ENCODE data around the gene KCNB1. TPM values are rescaled to one million over a fixed set of nuclear protein-coding genes. Genes with fewer than 3 reads are reported as not detected.

Gene KCNB1
- total and polyA plus RNA-seq, 2 of the 4 experiments (the other 2 are of a cell fraction), result 0.05 TPM; not detected in 1

GRCh38 chr20:49345524-49345923 is 136.9 kb downstream of the KCNB1 start:
- peaks cover 12% of the 10 kb centered on the region for H3K27me3 ChIP-seq (ENCODE audit: control insufficient read depth, insufficient read depth, low read length)
- no peak overlapping the region for H4K5ac ChIP-seq (ENCODE audit: low read depth, low read length)
- peaks cover 7% of the 10 kb centered on the region; the same call in 1 of the 2 replicates for H3K9me1 ChIP-seq (ENCODE audit: insufficient read depth, low read length)
- peaks cover 7% of the 10 kb centered on the region; the same call in 1 of the 2 replicates for H3K4me1 ChIP-seq (ENCODE audit: control insufficient read depth, insufficient read depth, low read length)
- POLR2A ChIA-PET (ENCODE audit: unreplicated experiment), result no interaction called here
- H3K9me3 ChIP-seq (ENCODE audit: control insufficient read depth, insufficient read depth, low read length), result no peaks in the 10 kb centered on the region
- H4K20me1 ChIP-seq (ENCODE audit: insufficient read depth, low read length), result no peaks in the 10 kb centered on the region
- H3K4me3 ChIP-seq (ENCODE audit: insufficient read depth, low read depth, low read length), result no peak overlapping the region
- dilution Hi-C loops (cut with HindIII; ENCODE audit: low sequenced_read_pairs, unreplicated experiment) (no loop called here), in situ Hi-C loops (cut with MboI; ENCODE audit: low sequenced_read_pairs) (loop anchor here (25.0 kb wide), 1 partner anchor 517 kb away; no protein-coding TSS in a partner anchor), intact Hi-C loops (cut with micrococcal nuclease) (no loop called here)
- ATAC-seq (ENCODE audit: low read depth) (peak; percentile 30), DNase-seq (peak; percentile 32)
- H4K8ac ChIP-seq (ENCODE audit: low read depth in 2 of 2, low read length in 2 of 2), result peak overlapping the region in 1 of 2 experiments; percentile 71; a peak in 2 of 4 replicates
- no peaks in the 10 kb centered on the region for H3K36me3 ChIP-seq (ENCODE audit: control insufficient read depth, insufficient read depth, low read length)
- peak overlapping the region; percentile 77 for H2AFZ ChIP-seq (replicated peaks; ENCODE audit: low read length, poor library complexity)
- CTCF ChIA-PET, result interaction anchor here (0.7 to 1.2 kb wide), 4 partner anchors 11 to 263 kb away, joined by 3 read pairs; no protein-coding TSS in a partner anchor
- H3K14ac ChIP-seq (replicated peaks; ENCODE audit: low read depth, low read length), result no peak overlapping the region
- TF ChIP-seq FOS (IDR thresholded peaks at IDR 0.05; ENCODE audit: low read depth, low read length) (no peak), MXI1 (IDR thresholded peaks at IDR 0.05; ENCODE audit: borderline replicate concordance, low read depth, low read length) (no peak), MAZ (IDR thresholded peaks at IDR 0.05; ENCODE audit: borderline replicate concordance, low read depth, low read length) (no peak), CHD1 (IDR thresholded peaks at IDR 0.05; ENCODE audit: low read depth, low read length) (no peak), CEBPB (IDR thresholded peaks at IDR 0.05; ENCODE audit: low read depth, low read length) (no peak), RAD21 (IDR thresholded peaks at IDR 0.05; ENCODE audit: low read length) (no peak), ELK1 (IDR thresholded peaks at IDR 0.05; ENCODE audit: borderline replicate concordance, low read depth, low read length) (no peak), POLR2A (IDR thresholded peaks at IDR 0.05; ENCODE audit: low read depth, low read length) (no peak), RFX5 (IDR thresholded peaks at IDR 0.05; ENCODE audit: low read depth, low read length) (no peak), CTCF (conservative IDR thresholded peaks at IDR 0.05; ENCODE audit: low read depth, low read length) (no peak), MAFK (IDR thresholded peaks at IDR 0.05; ENCODE audit: low read depth, low read length) (no peak), USF2 (IDR thresholded peaks at IDR 0.05; ENCODE audit: low read depth, low read length) (no peak), BHLHE40 (IDR thresholded peaks at IDR 0.05; ENCODE audit: low read depth, low read length) (no peak), SMC3 (IDR thresholded peaks at IDR 0.05; ENCODE audit: low read depth, low read length) (no peak), RCOR1 (IDR thresholded peaks at IDR 0.05; ENCODE audit: insufficient replicate concordance, low read length) (no peak), NFE2L2 (IDR thresholded peaks at IDR 0.05; ENCODE audit: low read depth, low read length) (no peak)
- H3K23ac ChIP-seq (ENCODE audit: low read depth, low read length), result no peak overlapping the region
- H3K18ac ChIP-seq (ENCODE audit: low read depth, low read length), result peak overlapping the region; percentile 10; the same call in 1 of the 2 replicates
- H3K56ac ChIP-seq (ENCODE audit: extremely low read depth, insufficient read depth, low read length), result no peak overlapping the region
- 0 out of 2 replicates have a peak overlapping the region, but pooled peaks have one; percentile 14 for H4K91ac ChIP-seq (ENCODE audit: insufficient read depth, low read depth, low read length)
- no peak overlapping the region for H2AK9ac ChIP-seq (replicated peaks; ENCODE audit: low read depth, low read length, poor library complexity)
- H2BK20ac ChIP-seq (ENCODE audit: low read depth, low read length), result peak overlapping the region; percentile 38; the same call in 1 of the 2 replicates
- H2AK5ac ChIP-seq (ENCODE audit: low read depth, low read length), result no peak overlapping the region
- peak overlapping the region; percentile 24; the same call in 1 of the 2 replicates for H3K4ac ChIP-seq (ENCODE audit: low read depth, low read length)
- peak overlapping the region; percentile 30; the same call in 1 of the 2 replicates for H3K27ac ChIP-seq (ENCODE audit: insufficient read depth, low read length)
- H3K9ac ChIP-seq (ENCODE audit: low read depth, low read length), result no peak overlapping the region
- H3K79me1 ChIP-seq (ENCODE audit: low read depth in 1 of 2, low read length in 2 of 2), result no peaks in the 10 kb centered on the region
- H3K4me2 ChIP-seq (ENCODE audit: low read depth, low read length), result peak overlapping the region; percentile 30; the same call in 1 of the 2 replicates
- H2BK120ac ChIP-seq (ENCODE audit: low read depth, low read length), result peak overlapping the region; percentile 54
- WGBS, 2 experiments (ENCODE audit: extremely low coverage in 2 of 2, insufficient read length in 1 of 2), result 27% methylated on average over 5 of the region's 14 CpGs; no CpG with 5 or more reads in 1 of the 2 experiments
- H2BK15ac ChIP-seq (ENCODE audit: low read depth, low read length), result no peak overlapping the region; the same call in 2 of the 3 replicates
- BruUV-seq (replicated peaks), result no TSS peak
- peak overlapping the region; percentile 3 for H2BK5ac ChIP-seq (ENCODE audit: low read depth, low read length, poor library complexity, severe bottlenecking)

All from IMR-90 (cell line).